GM10248 (cell line): Measurements from ENCODE around the gene GPR17.

ENCODE experiments used
- CTCF ChIA-PET: fragments of 300-600 bp; sonication (Branson Sonifier 250); formaldehyde crosslinking; extraction: SDS; loops from one replicate; lab custom pipeline; 2021; ENCODE audit warnings: antibody characterized with exemption; lab: Yijun Ruan, JAX
- POLR2A ChIA-PET: fragments of 350-650 bp; sonication (Branson Sonifier 250); formaldehyde crosslinking; extraction: SDS; loops from one replicate; lab custom pipeline; 2020; ENCODE audit warnings: antibody characterized with exemption; lab: Yijun Ruan, JAX
- DNase-seq: peaks from one replicate; pipeline ENCODE4 v3.0.0; 2012; ENCODE audit errors: extremely low spot score
- CTCF ChIP-seq: IDR thresholded peaks from 2 replicates; pipeline ENCODE4 v1.5.1; 2012; ENCODE audit warnings: mild to moderate bottlenecking, low read depth; ENCODE audit errors: extremely low read depth, missing control alignments, control extremely low read depth

Gene GPR17

GRCh38 chr2:127631997-127632581 lies 13.9 kb upstream of the GPR17 start:
- no peak for DNase-seq
- POLR2A ChIA-PET = no interaction called here
- no peak for TF ChIP-seq CTCF
- CTCF ChIA-PET = interaction anchor here (2.3 kb wide), 1 partner anchor 18 kb away, joined by 11 read pairs; no protein-coding TSS in a partner anchor

- no peak for TF ChIP-seq CTCF
- peak; percentile 75 for DNase-seq
- ChIA-PET POLR2A (no interaction called here), CTCF (interaction anchor here (2.3 kb wide), 1 partner anchor 17 kb away, joined by 11 read pairs; no protein-coding TSS in a partner anchor)
Observed at GRCh38 chr2:127632592-127633489, 13.1 kb upstream of the GPR17 start.

GRCh38 chr2:127633556-127634065 lies 12.3 kb upstream of the GPR17 start:
- CTCF ChIA-PET = no interaction called here
- DNase-seq = no peak
- TF ChIP-seq CTCF = no peak
- POLR2A ChIA-PET = interaction anchor here (0.6 kb wide), 1 partner anchor 243 kb away, joined by 5 read pairs; no protein-coding TSS in a partner anchor

GRCh38 chr2:127634066-127634617 lies 11.8 kb upstream of the GPR17 start:
- ChIA-PET POLR2A (interaction anchor here (0.6 kb wide), 1 partner anchor 242 kb away, joined by 5 read pairs; no protein-coding TSS in a partner anchor), CTCF (interaction anchor here (0.6 kb wide), 1 partner anchor 43 kb away, joined by 3 read pairs; no protein-coding TSS in a partner anchor)
- no peak for TF ChIP-seq CTCF

GRCh38 chr2:127634626-127635379 lies 11.2 kb upstream of the GPR17 start:
- no peak for TF ChIP-seq CTCF
- no peak for DNase-seq
- POLR2A ChIA-PET = no interaction called here
- CTCF ChIA-PET = interaction anchor here (0.6 to 1.5 kb wide), 2 partner anchors 15 to 44 kb away, joined by 3 to 5 read pairs; no protein-coding TSS in a partner anchor

More at GRCh38 chr2:127634066-127634617, 11.8 kb upstream of the GPR17 start:
- DNase-seq = no peak
